Amniotic stem cell (primary cell): ENCODE measurements around the gene PNCK.
"Not testable (repeated sequence)": the region's sequence is repeated elsewhere in the genome, so short reads cannot be mapped to it uniquely, and the experiment has no call there.

ENCODE experiments used
- DNase-seq: peaks from one replicate; lab custom pipeline; 2025; lab: John Stamatoyannopoulos, UW

PNCK gene

GRCh38 chrX:153686711-153687110, 13.1 kb upstream of the PNCK start:
- DNase-seq, result no peak

- DNase-seq, result no peak
Measured at GRCh38 chrX:153685751-153686696, 12.4 kb upstream of the PNCK start.

DNA sequence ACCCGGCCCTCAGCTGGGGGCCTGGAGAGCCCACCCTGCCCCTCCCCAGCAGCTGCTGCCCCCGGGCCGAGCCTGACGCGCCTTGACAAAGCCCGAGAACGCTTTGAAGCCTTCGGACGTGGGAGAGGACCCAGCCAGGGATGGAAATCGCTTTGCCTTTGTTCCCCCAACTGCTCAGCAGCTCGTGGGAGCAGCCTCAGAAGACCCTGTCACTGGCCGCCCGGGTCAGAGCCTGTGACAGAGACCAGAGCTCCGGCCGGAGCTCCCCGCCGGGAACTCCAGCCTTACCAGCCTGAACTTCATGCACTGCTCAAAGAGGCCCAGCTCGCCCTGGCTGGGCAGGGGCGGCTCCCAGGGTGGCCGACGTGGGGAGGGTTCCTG, 11.5 kb upstream of the PNCK start:
- DNase-seq, result no peak

- DNase-seq, result no peak
Measured at GRCh38 chrX:153684467-153685155, 11.0 kb upstream of the PNCK start.

- not testable (repeated sequence) for DNase-seq
Measured at GRCh38 chrX:153683486-153683885, 9.9 kb upstream of the PNCK start.

DNA sequence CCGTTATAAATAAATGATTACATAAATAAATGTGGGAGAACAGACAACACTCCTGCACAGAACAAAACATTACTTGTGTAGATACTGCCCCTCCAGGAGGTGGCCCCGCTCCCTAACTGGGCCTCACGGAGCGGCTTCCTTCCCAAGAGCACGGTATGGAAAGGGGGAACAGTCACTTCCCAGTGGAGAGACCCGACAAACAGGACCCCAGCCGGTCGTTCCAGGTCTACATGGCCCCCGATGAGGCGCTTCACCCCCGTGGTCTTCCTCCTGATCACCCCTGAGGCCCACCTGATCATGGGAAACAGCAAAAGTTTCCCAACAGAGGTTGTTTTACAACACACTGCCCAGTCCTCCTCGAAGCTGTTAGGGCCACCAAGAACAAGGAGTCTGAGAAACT, 7.6 kb upstream of the PNCK start:
- DNase-seq, result no peak

- no peak for DNase-seq
Measured at GRCh38 chrX:153674219-153674851, 722 bp upstream of the PNCK start.

DNA sequence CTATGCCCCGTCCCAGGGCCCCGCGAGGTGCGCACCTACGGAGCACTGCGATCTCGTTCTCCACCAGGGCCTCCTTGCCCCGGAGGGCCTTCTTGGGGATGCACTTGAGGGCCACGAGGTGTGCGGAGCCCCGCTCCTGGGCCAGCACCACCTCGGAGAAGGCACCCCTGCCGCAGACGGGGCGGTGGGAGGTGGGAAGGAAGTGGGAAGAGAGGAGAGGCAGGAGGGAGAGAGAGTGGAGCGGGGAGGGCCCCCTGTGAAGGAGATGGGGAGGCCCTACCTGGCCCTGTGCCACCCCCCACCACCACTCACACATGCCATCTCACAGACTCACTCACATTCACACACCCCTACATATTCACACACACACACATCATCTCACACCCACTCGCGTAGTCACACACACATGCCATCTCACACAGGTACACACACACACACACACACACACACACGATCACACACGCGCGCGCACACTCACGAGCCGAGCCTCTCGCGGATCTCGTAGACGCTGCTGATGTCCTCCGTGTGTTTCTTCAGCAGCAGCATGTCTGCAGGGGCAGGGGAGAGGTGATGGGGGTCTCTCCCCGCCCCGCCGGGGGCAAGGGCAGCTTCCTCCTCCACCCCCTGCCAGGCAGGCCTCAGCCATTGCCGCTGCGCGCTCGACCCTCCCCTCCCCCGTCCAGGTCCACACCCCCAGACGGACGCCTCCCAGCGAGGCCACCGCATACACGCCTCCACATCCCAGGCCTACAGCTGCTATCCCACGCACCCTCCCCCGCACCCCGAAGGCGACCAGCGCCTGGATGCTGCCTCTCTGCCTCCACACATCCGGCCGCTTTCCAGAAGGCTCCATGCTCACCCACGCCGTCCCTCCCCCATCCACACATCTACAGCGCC, 834 bp downstream of the PNCK start:
- DNase-seq, result no peak

DNA sequence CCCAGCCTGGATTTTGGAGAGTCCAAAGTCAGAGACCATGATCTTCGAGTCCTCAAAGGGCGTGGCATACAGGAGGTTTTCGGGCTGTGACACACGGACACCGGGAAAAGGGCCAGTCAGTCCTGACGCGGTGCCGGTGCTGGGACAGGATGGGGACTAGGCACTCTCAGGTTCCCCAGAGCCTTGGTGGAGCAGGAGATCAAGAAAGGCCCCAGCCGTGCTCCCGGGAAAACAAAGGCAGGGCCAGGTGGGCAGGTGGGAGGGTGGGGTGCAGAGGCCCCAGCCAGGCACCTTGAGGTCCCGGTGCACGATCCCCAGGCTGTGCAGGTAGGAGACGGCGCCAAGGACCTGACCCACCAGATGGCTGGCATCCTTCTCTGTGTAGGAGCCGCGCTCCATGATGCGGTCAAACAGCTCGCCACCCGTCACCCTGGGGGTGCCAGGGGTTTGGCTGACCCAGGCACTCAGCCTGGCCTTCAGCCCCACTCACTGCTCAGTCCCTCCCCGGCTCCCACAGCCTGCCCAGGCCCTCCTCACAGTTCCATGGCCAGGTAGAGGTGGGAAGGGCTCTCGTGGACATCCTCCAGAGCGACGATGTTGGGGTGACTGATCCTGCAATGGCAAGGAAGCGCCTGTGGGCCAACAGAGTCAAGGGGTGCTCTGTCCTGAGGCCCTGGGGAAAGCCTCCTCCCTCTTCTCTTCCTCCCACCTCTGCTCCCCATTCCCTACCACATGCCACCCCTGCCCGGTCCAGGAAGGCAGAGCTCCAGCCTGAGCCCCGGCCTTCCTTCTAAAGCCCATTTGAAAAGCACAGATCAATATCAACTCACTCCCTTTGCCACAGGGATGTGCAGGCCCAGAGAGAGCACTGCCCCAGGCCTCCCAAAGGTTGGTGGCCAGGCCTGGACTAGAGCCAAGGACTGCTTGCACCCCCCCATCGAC, 1.8 kb downstream of the PNCK start:
- DNase-seq, result no peak

DNA sequence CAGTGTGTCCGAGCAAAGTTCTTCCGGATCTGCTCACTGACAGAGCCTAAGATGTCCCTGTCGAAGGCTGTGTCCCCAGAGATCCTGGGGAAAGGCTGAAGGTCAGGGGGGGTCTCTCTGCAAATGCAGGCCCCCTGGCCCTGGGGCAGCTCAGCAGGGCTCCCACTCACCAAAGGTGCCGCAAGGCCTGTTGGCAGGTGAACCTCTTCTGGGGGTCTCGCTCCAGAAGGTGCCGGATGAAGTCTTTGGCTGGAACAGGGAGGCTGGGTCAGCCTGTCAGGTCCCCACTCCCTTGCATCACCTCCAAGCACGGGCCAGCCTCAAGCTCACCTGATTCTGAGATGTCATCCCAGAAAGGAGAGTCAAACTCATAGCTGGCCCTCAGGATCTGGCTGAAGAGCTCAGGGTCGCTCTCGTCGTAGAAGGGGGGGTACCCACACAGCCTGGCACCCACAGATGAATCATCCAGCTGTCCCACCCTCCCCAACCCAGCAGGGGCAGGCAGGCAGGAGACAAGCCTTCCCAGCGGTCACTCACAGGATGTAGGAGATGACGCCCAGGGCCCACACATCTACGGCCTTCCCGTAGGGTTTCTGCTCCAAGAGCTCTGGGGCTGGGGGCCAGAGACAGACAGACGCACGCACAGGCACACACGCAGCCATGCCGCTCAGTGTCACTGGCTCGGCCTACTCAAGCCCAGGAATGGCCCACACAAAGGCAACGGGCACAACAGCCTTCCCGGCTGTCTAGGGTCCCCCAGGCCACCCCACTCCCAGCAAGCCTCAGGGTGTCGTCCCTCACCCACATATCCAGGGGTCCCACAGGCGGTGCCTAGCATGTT, 2.6 kb downstream of the PNCK start:
- no peak for DNase-seq

- no peak for DNase-seq
Measured at GRCh38 chrX:153669901-153670731, 3.5 kb downstream of the PNCK start.

DNA sequence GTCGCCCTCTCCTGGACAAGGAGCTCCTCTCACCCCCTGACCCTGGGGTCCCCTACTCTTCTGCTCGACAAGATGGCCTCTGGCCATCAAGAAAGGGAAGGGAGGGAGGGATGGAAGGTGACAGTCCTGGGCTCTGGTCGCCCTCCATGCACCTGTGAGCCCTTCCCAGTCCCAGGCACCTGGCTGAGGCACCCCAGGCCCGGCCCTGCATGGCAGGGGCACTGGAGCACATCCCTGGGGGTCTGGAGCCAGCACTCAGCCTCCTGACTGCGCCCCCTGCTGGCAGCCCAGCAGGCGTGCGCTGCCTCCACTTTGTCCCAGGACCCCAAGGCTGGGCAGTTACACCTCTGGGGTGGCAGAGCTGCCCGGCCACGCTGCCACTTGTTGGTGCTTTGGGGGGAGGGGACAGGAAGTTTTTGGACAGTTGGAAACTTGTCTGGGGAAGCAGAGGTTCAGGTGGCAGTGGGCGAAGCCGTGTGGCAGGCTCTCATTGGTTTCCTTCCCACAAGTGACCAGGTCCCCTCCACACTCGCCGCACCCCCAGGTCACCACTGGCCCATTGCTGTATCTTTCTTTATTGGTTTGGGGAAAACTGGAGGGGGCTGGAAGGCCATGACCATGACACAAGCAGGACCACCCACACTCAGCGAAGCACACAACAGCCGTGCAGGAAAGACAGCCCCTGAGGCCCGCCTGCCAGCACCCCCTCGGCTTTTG, 4.3 kb downstream of the PNCK start:
- no peak for DNase-seq

- DNase-seq, result no peak
Measured at GRCh38 chrX:153668423-153669173, 5.0 kb downstream of the PNCK start.

- peak; percentile 3 for DNase-seq
Measured at GRCh38 chrX:153667956-153668396, 5.6 kb downstream of the PNCK start.

- DNase-seq, result no peak
Measured at GRCh38 chrX:153667281-153667955, 6.2 kb downstream of the PNCK start.

- no peak for DNase-seq
Measured at GRCh38 chrX:153665726-153666306, 7.8 kb downstream of the PNCK start.
